Loucy (cell line): ENCODE measurements around the gene SDF2L1.

Experiments used
- EZH2phosphoT487 ChIP-seq: fragments of 200-600 bp; IDR thresholded peaks from 2 replicates; pipeline ENCODE4 v1.6.1; 2018; ENCODE audit warnings: antibody characterized with exemption, mild to moderate bottlenecking, moderate library complexity, borderline replicate concordance
- TF ChIP-seq, protein P1 (sequence below): fragments of 200-600 bp; sonication (generic); conservative IDR thresholded peaks from 2 replicates; pipeline ENCODE4 v1.5.1; 2014; ENCODE audit warnings: mild to moderate bottlenecking, antibody characterized with exemption, low read length

DNA sequence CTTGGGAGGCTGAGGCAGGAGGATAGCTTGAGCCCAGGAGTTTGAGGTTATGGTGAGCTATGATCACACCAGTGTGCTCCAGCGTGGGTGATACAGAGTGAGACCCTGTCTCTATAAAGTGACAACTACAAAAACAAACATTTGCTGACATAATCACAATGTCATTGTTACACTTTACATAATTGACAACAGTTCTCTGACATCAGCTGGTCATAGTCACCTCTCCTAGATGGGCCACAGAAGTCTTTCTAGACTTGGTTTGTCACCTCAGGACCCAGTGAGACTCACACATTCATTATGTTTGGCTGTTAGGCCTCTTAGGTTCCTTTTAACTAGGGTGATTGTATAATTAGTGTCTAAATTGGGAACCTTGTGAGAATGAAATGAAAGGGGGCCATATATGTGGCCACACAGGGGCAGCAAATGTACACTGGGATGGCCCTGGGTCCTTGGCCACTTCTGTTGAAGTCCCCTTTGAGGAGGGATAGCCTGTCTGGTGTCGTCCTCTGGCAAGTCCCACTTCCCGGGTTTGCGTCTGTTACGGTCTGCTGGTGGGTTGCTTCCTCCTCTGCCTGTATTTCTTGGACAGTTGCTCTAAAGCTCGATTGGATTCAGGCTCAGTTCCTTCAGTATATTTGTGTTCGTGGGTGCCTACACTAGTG, 17.9 kb downstream of the SDF2L1 start:
- TF ChIP-seq, protein P1, sequence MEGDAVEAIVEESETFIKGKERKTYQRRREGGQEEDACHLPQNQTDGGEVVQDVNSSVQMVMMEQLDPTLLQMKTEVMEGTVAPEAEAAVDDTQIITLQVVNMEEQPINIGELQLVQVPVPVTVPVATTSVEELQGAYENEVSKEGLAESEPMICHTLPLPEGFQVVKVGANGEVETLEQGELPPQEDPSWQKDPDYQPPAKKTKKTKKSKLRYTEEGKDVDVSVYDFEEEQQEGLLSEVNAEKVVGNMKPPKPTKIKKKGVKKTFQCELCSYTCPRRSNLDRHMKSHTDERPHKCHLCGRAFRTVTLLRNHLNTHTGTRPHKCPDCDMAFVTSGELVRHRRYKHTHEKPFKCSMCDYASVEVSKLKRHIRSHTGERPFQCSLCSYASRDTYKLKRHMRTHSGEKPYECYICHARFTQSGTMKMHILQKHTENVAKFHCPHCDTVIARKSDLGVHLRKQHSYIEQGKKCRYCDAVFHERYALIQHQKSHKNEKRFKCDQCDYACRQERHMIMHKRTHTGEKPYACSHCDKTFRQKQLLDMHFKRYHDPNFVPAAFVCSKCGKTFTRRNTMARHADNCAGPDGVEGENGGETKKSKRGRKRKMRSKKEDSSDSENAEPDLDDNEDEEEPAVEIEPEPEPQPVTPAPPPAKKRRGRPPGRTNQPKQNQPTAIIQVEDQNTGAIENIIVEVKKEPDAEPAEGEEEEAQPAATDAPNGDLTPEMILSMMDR = no peak
- TF ChIP-seq EZH2phosphoT487 = no peak
